GM18502 (cell line): ENCODE results near the gene SYNE1.
A peak's percentile ranks its signal among the peaks of the same experiment; 100 is the strongest.

Experiments
- ATAC-seq: cut with Tn5 transposase; IDR thresholded peaks from one replicate; pipeline ENCODE4 v1.9.1; 2021; ENCODE audit warnings: mild to moderate bottlenecking; ENCODE audit not compliant: unreplicated experiment, poor library complexity

The SYNE1 gene

DNA sequence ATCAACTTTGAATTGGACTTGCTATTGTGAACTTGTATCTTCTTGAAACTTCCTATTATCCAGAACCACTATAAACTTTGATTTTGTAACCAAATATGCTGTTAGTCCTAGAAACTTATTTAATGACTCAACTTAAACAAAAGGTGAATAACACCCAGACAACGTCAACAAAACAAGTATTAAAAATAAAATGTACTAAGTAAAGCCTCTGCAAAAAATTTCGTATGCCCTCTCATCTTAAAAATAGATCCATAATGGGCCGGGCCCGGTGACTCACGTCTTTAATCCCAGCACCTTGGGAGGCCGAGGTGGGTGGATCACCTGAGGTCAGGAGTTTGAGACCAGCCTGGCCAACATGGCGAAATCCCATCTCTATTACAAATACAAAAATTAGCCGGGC, 428.0 kb downstream of the SYNE1 start:
- no peak for ATAC-seq

DNA sequence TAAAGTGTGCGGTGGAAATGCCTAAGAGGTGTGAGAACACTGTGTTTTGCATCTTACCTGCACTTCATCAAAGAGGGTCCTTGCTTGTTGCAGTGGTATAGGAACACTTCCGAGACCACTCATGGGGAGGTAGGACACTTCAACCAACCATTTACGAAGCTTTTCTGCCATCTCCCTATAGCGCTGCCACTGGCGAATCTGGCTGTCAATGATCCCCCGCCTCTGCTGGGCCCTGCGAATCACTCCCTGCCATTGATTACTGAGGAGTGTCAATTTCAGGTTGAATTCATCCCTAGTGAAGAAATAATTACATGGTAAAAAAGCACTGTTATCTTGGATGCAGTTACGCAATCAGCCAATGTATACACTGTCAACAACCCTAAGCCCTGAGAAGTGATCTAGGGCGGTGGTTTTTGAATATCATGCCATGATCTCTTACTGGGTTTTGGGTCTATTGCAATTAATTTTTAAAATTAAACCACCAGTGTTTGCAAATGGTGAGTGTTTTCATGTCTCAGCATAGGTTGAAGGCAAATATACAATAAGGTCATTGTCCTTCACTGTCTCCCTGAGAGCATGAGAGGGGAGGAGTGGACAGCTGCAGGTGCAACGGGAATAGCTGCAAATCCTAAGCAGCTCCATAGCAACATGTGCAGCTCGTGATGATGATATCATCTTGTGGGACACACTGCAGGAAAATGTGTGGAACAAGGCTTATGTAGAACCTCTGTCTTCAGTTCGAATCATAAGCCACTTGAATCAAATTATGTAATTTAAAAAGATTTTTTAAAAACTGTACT, 429.0 kb downstream of the SYNE1 start:
- ATAC-seq, result no peak

DNA sequence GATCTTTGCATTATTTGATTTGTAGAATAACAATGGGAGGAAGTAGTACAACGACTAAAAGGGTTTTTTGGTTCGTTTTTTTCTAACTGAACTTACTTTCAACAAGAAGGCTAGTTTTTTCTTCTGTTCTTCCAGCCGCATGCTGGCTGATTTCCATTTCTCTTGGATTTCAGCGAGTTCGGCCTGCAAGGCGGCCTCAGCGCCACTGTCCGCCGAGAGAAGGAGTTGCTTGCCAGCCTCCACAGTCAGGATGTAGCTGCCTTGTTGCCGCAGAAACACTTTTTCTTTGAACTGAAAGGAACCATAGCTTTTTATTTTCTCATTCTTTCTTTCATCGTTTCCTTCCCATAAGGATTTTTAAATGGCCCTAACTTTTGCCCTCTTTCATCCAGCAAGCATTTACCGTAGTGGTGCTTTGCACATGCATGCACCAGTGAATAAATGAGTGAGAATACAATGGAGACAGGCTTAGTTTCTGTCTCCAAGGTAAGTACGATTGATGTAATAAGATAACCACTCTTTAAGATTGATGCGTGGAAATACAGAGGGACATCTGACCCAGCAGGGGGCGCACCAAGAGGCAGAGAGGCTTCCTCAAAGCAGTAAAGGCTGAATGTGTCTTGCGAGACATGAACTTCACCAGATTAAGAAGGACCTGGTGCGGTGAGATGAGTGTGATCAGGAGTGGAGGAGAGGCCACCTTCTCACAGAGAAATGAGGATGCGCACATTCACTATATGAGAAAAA, 430.9 kb downstream of the SYNE1 start:
- peak; percentile 53 for ATAC-seq

DNA sequence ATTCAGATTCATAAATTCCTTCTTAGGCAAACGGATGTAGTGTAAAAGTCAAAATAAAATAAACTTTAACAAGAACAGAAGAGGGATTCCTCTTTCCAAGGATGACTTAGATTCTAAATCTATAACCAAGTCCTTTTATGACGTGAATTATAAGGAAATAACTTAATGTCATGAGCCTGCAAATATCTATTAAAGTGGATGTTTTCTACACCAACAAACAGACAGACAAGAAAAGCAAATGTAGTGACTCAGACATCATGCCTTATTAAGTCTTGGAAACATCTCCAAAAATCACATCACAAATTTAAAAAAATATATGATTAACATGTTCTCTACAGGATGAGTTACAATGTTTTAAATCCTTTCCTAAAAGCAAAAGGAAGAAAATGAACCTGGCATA, 432.6 kb downstream of the SYNE1 start:
- ATAC-seq, result no peak

DNA sequence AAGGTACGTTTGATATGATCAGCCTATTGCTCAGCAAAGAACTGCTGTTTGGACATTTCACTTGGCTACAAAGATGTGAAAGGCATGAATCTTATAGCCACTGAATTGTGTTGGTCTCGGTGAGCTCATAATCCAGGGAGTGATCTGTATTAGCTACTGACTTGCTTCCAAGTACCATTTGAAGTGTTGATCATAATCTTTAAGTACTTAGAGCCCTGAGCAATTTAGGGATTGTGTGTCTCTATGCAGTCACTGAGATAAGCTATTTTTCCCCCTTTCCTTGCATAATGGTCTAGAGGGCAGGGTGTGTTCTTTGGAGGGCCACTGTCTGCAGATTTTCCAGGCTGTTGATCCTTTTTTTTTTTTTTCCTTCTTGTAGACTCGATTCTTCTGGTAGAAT, 436.0 kb downstream of the SYNE1 start:
- no peak for ATAC-seq

DNA sequence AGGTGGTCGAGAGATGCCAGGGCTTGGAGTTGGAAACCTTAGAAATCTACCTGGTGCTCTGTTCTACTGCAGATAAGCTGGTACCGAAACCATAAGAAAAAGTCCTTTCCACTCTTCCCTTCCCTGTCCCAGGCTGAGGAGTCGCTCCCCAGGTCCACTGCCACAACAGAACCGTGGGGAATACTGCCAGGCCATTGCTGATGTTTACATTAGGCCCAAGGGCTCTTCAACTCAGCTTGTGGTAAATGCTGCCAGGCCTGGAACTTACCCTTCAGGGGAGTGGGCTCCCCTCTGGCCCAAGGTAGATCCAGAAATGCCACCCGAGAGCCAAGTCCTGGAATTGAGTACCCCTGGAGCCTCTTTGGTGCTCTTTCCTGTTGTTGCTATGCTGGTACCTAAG, 441.3 kb downstream of the SYNE1 start:
- ATAC-seq, result no peak

DNA sequence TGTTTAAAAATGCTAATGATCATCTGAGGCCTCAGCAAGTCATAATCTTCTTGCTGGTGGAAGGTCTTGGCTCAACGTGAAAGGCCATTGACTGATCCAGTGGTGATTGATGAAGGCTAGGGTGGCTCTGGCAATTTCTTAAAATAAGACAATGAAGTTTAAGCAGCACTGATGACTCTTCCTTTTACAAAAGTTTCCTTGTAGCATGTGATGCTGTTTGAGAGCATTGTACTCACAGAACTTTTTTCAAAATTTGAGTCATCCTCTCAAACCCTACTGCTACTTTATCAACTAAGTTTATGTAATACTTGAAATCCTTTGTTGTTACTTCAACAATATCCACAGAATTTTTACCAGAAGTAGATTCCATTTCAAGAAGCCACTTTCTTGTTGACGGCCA, 447.4 kb downstream of the SYNE1 start:
- ATAC-seq, result no peak

DNA sequence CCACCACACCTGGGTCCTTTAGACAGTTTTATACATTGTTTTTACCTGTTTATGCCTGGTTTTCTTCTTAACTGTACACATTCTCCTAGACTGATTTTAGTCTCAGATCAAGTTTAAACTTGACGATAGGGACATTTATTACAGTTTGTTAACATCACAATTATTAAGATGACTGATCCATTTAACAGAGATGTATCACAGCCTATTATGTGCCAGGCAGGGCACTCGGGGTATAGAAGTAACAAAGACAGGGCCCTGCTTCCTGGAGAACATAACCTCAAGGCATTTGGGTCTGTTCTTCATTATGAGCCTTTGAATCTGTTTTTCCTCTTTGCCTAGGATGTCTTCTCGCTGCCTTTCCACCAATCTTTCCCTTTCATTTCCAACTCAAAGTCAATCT, 449.2 kb downstream of the SYNE1 start:
- ATAC-seq, result no peak

DNA sequence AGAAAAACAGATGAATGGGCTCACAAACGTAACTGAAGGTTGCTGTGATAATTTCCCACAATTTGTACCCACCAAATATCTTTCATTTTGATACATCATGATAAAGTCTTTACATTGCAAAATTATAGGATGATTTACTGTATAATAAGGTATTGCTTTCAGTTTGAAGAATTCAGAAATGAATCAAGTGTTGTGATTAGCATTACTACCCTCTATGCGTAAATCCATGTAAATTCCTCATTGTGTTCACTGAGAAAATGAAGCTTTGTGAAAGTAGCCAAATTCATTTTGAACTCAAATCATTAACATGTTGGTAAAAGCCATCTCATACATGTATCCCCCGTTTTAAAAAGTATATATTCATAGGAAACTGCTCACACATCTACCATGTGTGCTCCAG, 450.3 kb downstream of the SYNE1 start:
- ATAC-seq, result no peak

DNA sequence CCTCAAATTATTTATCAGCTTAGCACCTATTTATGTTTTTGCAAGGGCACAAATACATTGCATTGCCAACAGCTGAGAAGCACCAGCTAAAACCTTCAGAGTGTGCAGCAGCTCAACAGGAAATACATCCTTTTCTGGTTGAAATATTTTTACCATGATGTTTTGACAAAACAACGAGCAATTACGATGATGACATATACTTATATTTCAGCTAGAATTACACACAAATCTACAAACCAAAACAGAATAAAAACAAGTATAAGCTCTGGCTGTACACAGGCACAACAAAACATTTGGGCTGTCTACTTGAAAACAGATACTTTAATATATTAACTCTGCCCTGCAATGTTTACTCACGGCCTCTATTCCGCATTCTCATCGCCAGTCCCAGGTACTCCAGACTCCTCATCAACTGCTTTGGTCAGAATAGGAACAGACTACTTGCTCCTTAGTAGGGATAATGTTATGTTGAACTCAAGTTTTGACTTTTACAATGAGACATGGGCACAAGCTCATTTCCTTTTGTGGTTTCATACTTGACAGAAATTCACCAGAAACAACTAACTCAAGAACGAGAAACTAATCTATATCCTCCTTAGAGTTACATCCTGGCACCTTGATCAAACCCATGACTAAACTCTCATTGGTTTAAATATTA, 452.1 kb downstream of the SYNE1 start:
- peak; percentile 75 for ATAC-seq

DNA sequence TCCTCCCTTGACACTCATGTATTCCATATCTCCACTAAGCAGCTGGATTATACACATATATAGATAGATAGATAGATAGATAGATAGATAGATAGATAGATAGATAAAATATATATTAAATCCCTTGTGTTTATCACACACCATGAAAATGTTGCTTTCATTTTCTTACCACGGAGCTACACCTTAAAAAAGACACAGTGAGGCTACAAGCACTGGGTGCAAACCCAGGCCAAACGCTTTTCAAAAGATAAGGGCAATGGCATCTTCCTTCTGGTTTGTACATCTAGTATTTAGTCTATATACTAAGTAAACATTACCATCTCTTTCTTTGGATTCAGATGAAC, 452.6 kb downstream of the SYNE1 start:
- peak; percentile 40 for ATAC-seq

DNA sequence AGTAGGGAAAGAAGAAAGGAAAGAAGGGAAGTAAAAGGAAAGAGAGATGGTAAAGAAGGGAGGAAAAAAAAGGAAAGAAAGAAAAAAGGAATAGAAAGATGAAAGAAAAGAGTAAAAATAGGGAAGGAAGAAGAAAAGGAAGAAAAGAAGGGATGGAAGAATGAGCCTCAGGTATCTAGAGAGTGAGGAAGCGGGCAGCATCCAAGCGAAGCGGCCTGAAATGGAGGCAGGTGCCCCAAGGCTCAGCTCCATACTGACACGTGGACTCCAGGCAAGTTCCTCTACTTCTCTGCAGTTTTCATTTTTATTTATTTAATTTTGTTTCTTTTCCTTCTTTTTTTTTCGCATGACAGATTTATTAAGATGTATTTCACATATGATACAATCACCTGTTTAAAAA, 456.6 kb downstream of the SYNE1 start:
- no peak for ATAC-seq

DNA sequence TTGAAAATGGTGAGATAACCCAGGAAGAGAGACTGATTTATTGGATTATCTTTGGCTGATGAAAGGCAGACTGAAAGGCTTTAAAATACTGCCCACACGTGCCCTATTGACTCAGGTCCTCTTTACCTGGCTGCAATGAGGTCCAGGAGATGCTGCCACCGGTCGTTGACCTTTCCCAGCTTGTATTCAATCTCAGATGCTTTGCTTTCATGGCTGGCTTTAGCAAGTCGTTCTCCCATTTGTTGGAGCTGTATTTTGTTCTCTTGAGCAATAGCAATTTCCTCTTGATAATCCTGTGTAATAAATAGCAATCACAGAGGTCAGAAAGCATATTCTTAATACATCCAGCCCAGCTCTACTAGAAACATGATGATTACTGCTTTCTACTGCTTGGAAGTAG, 460.9 kb downstream of the SYNE1 start:
- no peak for ATAC-seq

DNA sequence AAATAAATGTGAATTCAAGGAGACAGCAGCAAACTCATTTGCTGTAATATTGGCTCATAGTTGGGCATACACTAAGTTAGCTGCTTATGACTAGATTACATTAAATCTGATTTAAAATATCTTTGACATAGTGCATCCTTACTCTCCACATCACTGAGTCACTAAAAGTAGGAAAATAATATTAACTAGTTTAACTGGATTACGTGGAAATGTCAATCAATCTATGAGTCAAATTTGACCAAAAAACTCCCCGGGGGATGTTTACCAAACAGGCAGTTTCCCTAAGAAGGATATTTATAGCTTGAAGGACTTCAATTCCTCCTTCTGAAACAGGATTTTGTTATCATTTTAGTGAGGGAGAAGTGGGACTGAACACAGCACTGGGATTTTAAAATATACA, 463.2 kb downstream of the SYNE1 start:
- ATAC-seq, result no peak

DNA sequence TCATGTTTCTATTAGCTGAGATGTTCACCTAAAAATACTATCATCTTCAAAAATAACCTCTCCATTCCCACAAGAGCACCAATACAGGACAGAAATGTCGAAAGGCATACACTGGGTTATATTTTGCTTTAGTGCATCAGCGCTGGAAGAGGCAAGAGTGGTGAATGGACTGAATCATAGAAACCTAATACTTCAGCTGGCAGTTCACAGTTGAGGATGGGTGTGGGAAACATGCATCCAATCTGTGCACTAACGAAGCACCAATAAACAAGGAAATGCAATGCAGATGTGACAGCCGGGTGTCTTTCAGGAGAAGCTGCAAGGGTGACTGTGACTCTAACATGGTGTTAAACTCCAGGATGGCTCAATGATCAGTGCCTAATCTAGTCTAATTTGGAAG, 463.8 kb downstream of the SYNE1 start:
- no peak for ATAC-seq

DNA sequence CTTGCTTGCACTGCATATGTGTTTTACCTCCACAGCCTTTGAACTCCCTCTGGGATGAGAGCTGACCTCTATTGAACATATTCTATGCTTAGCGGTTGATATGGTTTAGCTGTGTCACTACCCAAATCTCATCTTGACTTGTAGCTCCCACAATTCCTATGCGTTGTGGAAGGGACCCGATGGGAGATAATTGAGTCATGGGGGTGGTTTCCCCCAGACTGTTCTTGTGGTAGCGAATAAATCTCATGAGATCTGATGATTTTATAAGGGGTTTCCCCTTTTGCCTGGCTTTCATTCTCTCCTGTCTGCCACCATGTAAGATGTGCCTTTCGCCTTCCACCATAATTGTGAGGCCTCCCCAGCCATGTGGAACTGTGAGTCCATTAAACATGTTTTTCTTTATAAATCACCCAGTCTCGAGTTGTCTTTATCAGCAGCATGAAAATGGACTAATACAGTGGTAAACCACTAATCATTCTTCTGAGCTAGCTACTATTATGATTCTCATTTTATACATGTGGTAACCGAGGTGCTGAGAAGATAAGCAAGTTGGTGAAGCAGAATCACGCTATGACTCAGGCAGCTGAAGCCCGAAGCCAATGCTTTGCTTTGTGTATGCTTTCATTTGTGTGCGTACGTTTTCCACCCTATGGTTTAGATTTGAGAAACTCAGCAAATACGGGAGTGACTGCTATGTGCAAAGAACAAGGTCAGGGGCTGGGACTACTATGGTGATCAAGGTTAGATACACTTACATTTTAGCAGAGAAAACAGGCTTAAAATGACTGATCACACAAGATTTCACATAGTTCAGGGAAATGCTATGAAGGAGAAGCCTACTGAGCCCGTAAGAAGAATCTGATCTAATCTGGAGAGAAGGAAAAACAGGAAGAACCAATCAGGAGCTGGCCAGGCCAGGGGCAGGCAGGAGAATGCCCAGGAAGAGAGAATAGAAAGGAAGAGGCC, 466.2 kb downstream of the SYNE1 start:
- ATAC-seq, result peak; percentile 98

DNA sequence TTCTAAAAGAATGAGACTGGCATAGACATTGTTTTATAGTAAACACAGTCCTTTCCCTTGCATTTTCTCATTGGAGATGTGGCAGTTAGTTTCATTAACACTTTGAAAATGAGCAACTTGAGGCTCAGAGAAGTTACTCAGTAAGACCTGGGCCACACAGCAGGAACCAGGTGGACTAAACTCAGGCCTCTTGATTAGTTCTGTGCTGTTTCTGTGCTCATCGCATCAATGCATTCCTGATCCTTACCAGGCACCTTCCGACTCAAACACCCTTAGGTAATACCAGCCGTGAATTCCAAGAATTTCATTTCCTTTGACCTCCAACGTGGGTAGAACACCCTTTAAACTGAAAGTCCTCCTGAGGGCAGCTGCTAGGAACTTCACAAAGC, 466.9 kb downstream of the SYNE1 start:
- ATAC-seq, result no peak

DNA sequence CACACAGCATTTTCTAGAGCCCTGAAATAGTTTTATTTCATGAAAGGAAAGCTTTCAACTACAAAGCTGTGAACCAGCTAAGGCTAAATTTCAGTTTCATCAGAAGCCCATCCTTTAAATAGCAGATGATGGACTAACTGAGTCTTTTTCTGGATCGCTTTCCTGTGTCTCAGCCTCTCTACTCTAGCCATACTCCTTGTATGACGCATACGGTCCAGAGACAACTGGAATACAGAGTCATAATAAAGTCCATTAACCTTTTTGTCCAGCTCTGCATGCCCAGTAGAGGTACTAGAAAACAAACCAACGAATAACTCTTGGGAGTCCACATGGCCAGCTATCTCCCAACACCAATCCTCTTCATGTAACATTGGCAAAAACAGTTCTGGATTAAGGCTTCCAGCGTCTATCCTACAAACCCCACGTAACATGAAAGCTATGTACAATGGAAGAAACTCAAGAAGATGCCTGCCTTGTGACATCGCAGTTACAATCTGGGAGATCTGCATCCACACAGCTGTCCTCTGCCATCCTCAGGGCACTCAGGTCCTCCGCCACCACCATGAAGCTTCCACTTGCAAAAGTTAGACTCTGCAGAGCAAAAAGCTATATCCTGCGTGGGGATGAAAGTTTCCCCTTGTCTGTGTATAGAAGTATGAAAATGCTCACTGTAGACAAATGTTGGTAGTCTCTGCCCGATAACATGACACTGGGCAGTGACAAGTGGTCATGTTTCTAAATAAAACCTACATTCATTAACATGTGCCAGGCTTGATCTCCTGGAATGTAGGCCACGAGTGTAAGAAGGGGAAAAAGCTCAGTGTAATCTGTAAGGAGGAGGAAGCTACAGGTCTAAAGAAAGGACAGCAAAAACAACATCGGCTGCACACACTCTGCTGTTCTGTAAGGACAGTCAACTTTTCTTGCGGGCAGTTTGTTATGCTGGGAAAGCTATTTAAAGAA, 469.2 kb downstream of the SYNE1 start:
- ATAC-seq, result no peak

DNA sequence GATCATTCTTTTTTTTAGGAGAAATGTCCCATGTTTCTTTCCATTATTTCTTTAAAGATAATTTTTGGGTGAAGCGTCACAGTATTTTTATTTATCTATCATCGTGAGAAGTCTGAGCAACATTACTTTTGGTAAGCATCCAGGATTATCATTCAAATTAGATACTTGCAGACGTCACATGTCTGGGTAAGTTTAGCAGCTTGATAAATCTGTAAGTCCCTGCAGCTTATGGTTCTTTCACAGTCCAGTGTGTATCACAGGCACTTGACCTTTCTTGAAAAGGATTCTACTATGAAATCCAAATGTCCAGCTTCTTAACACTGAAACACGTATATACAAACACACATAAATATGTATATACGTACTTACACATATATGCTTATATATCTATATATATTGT, 470.3 kb downstream of the SYNE1 start:
- ATAC-seq, result no peak
